ENCODE data around the gene SMYD2.

Gene SMYD2

GRCh38 chr1:214303141-214303930, 22.4 kb downstream of the SMYD2 start:
- no peak for DNase-seq

- no peak for DNase-seq
These were observed 24.3 kb downstream of the SMYD2 start for GRCh38 chr1:214305164-214305751.

GRCh38 chr1:214306269-214306668, 25.3 kb downstream of the SMYD2 start:
- DNase-seq = no peak

- DNase-seq = no peak
These were observed 29.1 kb downstream of the SMYD2 start for GRCh38 chr1:214310010-214310409.

- DNase-seq = no peak
These were observed 30.1 kb downstream of the SMYD2 start for GRCh38 chr1:214310777-214311690.

GRCh38 chr1:214312530-214313051, 31.6 kb downstream of the SMYD2 start:
- DNase-seq = no peak

GRCh38 chr1:214314178-214314843, 33.4 kb downstream of the SMYD2 start:
- DNase-seq = no peak

GRCh38 chr1:214316593-214316992, 35.6 kb downstream of the SMYD2 start:
- DNase-seq = no peak

GRCh38 chr1:214317300-214317699, 36.3 kb downstream of the SMYD2 start:
- no peak for DNase-seq

- DNase-seq = no peak
These were observed 36.8 kb downstream of the SMYD2 start for GRCh38 chr1:214317734-214318133.

GRCh38 chr1:214318356-214318755, 37.4 kb downstream of the SMYD2 start:
- DNase-seq = no peak

GRCh38 chr1:214318956-214319736, 38.2 kb downstream of the SMYD2 start:
- DNase-seq = no peak

GRCh38 chr1:214319938-214320337, 39.0 kb downstream of the SMYD2 start:
- DNase-seq = no peak

- no peak for DNase-seq
These were observed 40.9 kb downstream of the SMYD2 start for GRCh38 chr1:214321705-214322453.

GRCh38 chr1:214324896-214325800, 44.2 kb downstream of the SMYD2 start:
- no peak for DNase-seq

GRCh38 chr1:214326406-214326805, 45.4 kb downstream of the SMYD2 start:
- no peak for DNase-seq

- DNase-seq = no peak
These were observed 46.6 kb downstream of the SMYD2 start for GRCh38 chr1:214327514-214327913.

- peak; percentile 84 for DNase-seq
These were observed 48.0 kb downstream of the SMYD2 start for GRCh38 chr1:214328770-214329469.
